GM18520 (cell line): ENCODE measurements around the gene ERG28.
"Not testable (repeated sequence)": the region's sequence is repeated elsewhere in the genome, so short reads cannot be mapped to it uniquely, and the experiment has no call there.

Experiments used
- ATAC-seq: cut with Tn5 transposase; IDR thresholded peaks from one replicate; pipeline ENCODE4 v1.9.1; 2021; ENCODE audit not compliant: unreplicated experiment

Gene ERG28, protein sequence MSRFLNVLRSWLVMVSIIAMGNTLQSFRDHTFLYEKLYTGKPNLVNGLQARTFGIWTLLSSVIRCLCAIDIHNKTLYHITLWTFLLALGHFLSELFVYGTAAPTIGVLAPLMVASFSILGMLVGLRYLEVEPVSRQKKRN

DNA sequence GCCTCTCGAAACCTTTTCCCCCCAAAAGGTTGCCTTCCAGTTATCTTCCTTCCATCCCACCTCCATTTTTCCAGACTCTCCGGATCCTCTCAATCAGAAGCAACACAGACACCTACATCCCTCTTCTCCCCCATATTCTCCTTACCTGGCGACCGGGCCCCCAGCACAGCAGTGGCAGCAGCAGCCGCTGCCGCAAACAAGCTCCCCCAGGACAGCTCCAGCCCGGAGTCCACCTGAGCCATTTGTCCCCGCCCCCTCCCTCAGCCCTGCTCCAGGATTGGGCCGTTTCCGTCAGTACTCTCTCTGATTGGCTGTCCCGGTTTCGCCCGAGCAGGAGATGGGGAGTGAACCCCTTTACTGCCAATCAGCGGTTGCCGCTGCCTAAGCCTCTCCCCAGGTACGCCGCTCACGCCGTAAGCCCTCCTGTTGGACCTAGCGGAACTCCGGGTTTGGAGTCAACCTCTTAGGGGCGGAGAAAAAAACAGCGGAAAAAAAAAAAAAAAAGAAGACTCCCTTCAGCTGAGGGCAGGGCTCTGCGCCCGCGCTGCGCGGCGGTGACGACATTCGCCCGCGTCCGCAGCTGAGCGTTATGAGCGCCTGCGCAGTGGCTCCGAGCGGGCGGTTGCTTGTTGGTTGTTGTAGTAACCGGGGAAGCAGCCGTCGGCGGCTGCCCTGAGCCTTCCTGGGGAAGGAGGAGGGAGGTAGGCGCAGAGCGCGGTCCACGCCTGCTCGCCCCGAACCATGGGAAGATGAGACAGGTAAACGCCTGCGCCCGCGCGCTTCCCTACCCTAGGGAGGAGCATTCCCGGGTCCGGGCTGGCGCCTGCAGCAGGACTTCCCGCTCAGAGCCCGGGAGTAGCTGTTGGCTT, at the start of gene ERG28, which contains the start of gene TTLL5:
Gene ERG28 (minus strand): TSS at position 247 of the 869 bp plus-strand sequence. CDS start 3,374 bp downstream, outside the sequence.
Gene TTLL5 (plus strand): TSS at position 617 of the 869 bp plus-strand sequence. CDS start 1,904 bp downstream, outside the sequence.
- peak; percentile 96 for ATAC-seq

DNA sequence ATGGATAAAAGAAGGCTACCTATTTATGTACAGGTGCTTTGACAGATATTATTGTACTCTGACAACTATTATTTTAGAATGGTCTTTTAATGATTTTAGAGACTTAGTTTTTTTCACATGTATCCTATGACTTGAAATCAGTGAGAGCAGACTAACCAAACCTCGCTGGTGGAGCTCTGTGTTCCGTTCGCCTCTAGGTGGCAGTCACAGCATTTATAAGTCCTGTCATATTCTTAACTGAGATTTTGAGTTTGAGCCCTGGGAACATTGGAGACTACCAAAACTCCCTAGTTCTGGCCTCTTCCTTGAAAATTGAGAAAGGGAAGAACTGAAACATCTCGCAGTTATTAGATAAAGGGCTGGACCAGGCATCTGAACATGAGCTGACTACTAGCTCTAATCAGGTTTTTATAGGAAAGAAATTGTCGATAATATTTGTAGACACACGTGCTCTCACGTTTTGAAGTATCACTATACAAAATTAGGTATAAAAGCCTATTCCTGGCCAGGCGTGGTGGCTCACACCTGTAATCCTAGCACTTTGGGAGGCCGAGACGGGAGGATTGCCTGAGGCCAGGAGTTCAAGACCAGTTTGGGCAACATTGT, 48.6 kb upstream of the ERG28 start:
- no peak for ATAC-seq

DNA sequence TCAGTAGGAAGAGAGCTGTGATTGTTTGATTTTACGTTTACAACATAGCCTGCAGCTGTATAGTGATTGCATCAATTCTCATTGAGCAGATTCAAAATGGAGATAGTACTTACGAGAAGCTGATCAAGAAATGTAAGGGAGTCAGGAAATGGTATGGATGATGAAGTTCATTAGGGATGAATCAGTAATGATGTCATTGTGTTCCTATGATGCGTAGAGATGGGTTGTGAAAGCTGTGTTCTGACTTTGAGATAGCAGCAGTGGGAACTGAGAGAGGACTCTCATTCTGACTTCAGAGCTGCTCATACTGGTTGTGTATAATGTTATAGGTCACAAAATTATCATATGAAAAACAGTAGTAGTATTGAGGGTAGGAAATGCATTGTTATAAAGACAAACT, 44.3 kb upstream of the ERG28 start:
- ATAC-seq = no peak

DNA sequence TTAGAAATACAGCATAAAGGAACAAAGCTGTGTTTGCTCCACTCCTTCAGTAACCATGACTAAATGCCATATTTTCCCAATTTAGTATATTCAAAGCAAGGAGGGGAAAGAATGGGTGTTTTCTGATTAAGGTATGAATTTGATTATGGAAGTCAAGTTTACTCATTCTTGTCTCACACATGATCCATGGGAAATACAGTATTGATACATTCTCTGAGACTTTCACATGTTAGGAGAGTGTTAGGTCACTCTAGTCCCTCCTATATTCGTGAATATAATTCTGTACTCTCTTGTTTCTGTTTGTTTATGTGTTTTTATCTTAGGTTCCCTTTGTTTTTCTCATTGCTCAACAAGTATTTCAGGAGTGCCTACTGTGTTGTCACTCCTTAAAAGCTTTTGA, 42.8 kb upstream of the ERG28 start:
- no peak for ATAC-seq

DNA sequence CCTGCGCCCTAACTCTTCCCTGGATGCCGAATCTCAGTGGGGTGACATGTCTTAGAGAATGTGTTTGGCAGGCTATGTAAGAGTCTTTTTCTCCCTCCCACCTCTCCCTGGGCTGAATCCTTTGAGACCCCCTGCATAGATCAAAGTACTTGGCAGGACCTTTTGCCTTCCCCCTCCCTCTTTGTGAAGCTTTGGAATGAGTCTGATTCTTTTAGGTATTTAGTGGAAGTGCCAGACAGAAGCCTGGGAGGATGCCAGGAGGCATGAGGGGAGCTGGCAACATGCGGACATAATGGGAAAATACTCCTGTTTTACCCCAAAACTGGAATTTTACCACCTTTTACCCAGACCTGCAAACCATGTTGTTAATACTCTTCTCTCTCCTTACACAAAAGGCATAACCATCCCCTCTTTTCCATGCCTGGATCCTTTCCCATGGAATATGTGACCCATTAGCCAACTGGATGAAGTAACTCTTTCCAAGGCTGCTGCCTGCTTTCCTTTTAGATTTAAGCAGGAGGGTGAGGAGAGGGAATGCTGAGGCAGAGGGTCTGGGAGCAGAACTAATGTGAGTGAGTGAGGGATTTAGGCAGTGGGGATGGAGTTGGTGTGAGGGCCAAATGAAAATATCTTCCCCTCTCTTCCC, 42.1 kb upstream of the ERG28 start:
- no peak for ATAC-seq

DNA sequence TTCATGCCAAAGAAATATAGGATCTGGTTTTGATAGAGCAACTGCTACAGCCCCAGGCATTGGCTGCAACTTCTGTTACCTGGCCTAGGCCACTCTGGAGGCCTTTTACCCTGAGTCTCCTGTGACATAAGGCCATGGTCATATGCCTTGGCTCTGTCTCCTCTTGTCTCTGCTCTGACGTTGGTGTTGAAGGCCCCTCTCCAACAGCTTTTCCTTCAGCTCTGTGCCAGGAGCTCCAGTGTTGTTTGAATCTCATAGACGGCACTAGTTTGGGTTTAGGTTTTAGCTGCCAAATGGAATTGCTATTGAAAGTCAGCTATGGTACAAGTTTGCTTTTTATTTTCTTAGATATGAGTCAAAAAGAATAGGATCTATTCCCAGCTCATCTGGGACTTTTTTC, 41.4 kb upstream of the ERG28 start:
- ATAC-seq = no peak

DNA sequence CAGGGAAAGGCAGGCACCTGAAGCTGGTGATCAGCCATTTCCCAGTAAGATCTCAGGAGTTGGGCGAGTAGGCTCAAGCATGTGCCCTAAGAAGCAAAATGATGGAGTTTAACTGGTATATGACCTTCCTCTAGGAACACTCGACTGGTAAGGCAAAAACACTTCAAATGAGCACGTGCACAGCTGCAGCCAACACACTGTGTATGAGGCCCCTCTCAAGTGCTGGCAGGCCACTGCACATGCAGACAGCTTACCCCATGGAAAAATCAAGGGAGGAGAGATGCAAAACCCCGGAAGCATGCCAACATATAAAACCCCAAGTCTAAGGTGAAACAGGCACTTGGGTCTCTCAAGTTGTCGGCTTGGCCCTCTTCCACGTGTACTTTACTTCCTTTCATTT, 39.6 kb upstream of the ERG28 start:
- ATAC-seq = no peak

DNA sequence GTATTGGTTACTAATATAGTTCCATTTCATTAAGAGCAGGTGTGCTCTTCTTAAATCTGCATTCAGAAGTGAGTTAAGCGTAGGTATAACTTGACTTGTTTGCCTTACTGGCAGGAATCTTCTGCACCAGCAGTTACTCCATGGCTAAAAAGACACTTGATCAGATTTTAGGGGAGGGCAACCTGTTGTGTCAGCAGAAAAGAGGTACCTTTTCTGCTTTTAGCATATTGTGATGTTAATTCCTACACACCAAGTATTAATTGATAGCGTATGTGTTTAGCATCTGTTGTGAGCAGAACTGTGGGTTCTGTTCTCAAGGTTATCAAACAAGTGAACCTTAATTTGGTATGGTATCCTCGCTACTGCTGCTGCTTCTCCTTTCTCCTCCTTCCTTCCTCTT, 38.7 kb upstream of the ERG28 start:
- no peak for ATAC-seq

DNA sequence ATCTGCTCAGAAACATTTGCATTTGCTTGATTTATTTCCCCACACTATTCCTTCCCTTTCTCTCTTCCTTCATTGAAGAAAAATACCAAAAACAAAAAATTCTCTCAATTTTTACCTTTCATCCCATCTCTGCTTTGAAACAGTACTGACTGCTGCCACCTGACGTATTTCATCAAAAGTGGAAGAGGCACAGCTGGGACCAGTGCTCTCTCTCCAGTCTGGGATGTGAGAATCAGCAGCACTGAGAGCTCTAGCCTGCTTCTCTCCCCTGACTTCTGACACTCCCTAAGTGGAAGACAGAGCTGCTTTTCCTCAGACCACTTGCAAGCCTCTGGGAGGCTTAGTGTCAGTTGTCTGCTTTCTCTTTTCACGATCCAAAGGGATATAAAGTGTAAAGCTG, 37.2 kb upstream of the ERG28 start:
- ATAC-seq = no peak

DNA sequence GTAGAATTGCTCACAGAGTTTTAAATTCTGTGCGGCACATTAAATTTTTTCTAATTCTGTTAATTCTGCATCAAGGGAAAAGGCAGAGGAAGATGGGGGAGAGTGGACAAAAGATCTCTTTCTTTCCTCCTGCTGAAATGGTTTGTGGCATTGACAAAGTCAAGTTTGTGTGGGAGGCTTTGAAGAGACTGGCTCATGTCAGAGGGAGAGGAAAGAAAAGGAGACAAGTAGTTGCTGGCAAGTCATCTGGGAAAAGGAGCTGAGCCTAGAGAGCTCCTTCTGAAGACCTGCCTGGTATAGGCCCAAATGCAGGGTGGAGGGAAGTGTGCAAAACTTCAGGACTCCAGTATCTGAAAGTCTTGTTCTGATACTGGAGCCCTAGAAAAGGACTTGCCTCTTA, 36.7 kb upstream of the ERG28 start:
- ATAC-seq = no peak

DNA sequence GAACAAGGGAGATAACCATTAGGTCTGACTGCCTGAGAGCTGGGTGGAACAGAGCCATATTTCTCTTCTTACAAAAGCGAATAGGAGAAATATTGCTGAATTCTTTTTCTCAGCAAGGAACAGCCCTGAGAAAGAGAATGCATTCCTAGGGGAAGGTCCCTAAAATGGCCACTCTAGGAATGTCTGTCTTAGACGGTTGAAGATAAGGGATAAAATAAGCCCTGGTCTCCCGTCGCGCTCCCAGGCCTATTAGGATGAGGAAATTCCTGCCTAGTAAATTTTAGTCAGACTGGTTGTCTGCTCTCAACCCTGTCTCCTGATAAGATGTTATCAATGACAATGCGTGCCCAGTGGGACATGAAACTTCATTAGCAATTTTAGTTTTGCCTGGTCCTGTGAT, 34.3 kb upstream of the ERG28 start:
- ATAC-seq = not testable (repeated sequence)

DNA sequence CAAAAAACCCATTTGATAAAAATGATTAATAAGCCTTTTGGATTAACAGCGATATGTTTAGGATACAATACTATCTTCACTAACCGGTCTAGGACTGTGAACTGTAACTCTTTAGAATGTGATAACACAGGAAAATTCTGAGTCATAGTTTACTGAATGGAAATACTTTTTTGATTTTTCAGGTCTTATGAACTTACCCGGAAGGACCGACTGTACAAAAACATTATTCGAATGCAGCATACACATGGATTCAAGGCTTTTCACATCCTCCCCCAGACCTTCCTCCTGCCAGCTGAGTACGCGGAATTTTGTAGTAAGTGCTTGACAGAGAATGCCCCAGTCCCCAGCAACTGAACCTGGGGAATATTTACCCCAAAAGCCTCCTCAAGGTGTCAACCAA, 29.3 kb upstream of the ERG28 start:
- no peak for ATAC-seq

DNA sequence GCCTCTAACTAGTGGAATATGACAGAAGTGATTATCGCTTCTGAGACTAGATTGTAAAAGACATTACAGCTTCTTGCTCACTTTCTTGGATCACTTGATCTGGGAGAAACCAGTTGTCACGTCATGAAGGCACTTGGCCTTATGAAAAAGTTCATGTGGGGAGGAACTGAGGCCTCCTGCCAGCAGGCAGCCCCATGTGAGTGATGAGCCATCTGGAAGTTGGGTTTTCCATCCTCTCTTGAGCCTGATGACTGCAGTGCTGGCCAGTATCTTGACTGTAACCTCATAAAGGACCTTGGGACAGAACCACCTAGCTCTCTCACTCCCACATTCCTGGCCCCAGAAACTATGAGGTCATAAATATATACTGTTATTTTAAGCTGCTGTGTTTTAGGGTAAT, 28.3 kb upstream of the ERG28 start:
- ATAC-seq = no peak

DNA sequence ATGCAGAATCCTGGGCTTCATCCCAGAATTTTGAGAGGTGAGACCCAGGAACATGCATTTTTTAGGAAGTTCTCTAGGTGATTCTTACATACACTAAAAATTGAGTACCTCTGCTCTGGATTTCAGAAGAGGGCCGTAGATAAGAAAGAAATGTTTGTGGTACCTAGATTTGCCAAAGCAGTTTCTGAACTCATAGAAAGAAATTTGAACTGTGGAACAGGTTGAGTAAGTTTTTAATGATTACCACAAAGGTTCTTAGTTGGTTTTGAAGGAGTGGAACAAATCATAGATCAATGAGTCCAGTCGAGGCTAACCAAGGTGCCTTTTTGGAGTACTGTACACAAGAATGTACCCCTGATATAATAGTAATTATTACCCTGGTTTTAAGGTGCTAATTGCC, 25.2 kb upstream of the ERG28 start:
- no peak for ATAC-seq

DNA sequence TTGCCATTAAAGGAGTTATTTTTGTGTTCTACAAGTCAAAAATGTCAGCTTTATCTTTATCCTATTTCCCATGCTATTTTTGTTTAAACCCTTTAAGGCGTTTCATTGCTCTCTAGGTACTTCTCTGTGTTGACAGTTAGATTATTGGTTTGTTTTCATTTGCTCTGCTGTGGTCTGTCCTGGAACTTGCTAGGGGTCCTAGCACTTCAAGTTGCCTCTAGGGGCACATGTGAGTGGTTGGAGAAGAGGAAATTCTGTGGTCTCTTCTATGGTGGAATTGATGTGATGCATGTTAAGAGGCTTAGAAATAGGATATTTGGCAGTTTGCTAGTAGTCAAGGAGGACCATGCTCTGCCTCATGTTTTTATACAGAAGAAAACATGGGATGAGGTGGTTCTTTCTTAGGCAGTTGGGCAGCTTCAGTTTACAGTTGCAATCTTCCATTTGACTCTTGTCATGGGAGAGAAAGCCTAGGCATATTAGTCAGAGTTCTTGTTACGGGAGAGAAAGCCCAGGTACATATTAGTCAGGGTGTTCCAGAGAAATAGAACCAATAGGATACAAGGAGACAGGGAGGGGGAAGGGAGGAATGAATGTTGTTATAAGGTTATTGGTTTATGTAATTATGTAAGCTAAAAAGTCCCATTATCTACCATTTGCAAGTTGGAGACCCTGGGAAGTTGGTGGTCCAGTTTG, 14.7 kb upstream of the ERG28 start:
- no peak for ATAC-seq

DNA sequence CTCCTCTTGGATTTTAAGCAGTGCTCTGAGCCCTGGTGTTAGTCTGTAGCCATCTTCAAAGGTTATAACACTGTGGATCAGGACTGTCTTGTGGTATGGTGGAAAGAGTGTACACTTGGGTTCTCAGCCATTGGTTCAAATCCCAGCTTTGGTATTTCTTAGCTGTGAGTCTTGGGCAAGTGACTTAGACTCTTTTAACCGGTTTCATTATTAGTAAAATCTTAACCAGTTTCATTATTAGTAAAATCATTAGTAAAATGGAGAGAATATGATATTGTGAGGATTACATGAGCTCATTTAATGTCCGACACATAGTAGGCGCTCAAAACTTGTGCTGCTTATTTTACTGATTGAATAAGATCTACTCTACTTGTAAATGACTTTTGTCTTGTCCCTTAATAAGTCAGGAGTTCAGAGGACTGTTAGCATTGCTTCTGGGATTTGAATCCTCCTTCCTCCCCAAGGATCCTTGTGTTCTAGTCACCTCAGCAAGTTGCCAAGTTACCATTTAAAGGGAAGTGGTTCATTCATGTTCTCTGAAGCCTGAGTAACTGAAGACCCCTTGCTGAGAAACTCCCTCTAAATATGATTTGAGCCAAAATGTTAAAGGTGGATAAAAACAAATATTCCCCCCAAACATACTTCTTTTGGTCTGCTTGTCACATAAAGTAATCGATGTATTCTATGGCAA, 12.8 kb upstream of the ERG28 start:
- ATAC-seq = no peak

DNA sequence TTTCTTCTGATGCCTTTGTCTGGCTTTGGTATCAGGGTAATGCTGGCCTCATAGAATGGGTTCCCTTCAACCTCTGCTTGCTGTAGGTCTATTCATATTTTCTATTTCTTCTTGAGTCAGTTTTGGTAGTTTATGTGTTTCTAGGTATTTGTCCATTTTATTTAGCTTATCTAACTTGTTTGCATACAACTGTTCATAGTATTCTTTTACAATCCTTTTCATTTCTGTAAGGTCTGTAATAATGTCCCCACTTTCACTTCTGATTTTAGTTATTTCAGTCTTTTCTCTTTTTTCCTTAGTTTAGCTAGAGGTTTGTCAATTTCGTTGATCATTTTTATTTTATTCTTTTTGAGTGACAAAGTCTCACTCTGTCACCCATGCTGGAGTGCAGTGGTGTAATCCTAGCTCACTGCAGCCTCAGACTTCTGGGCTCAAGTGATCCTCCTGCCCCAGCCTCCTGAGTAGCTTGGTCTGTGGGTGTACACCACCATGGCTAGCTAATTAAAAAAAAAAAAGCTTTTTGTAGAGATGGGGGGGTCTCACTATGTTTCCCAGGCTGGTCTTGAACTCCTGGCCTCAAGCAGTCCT, 12.0 kb upstream of the ERG28 start:
- ATAC-seq = no peak

DNA sequence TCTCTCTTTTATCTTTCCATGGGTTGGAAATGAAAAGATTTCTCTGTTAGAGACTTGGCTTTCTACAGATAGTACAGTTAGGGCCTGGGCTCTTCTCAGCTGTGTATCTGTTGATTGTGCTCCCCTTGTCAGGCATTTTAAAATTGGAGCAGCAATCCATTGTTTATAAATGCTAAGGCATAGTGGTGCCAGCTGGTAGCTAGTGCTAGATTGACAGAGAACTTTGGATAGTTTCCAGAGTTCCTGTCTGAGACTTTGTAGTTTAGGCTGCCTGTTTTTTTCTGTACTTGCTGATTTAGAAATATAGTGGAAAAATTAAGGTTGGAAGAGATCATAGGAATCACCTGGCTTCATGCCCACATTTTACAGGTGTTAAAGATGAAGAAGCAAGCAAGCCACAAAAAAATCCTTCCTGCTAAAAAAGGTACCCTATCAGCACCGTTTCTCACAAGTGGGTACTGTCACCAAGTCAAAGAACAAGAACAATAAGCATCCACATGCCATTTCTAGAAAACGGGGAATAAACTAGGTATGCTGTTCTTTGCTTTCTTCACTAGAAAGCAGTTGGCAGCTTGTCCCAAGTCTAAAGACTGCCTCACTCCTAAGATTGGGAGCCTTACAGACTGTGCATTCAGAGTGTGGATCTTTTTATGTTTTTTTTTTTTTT, 6.6 kb upstream of the ERG28 start:
- ATAC-seq = no peak

DNA sequence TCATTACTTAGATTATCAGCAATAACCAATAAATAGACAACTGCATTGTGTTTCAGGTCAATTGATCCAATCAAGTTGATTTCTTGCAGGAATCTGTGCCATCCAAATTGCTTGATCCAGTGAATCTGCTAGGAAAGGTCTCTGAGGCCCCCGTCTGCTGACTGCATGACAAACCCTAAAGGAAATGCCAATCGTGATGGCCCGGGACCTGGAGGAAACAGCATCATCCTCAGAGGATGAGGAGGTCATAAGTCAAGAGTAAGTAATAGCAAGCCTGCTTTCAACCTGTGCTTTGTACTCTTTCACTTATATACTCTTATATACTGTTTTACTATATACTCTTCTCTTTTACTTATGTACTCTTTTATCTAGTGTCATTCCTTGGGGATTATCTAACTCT, 2.3 kb upstream of the ERG28 start:
- no peak for ATAC-seq

DNA sequence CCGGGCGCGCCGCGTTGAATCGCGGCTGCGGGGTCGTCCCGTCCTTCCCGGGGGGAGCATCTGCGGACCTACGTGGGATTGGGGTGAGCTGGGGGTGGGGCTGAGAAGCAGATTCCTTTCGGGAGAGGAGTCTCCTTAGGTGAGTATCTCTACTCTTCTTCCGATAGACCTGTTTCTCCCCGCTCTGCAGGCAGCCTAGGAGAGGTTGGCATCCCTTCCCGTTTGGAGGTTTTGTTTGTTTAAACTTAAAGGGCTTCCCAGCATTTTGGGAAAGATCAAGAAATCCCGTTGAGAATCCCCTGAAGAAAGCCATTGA, 781 bp upstream of the ERG28 start:
- ATAC-seq = no peak
